NB4 (cell line): ENCODE measurements around the gene DDX42.
"Not testable (repeated sequence)": the region's sequence is repeated elsewhere in the genome, so short reads cannot be mapped to it uniquely, and the experiment has no call there.

ENCODE experiments used
- DNase-seq: peaks from one replicate; pipeline ENCODE4 v3.0.0; 2010; ENCODE audit warnings: low read depth
- H3K4me3 ChIP-seq: one replicate; pipeline ENCODE4 v1.5.1; 2011; ENCODE audit warnings: mild to moderate bottlenecking, low read depth, low read length, moderate library complexity
- CTCF ChIP-seq: IDR thresholded peaks from one replicate; pipeline ENCODE4 v1.5.1; 2012; ENCODE audit warnings: low read depth, low read length
- MAX ChIP-seq: IDR thresholded peaks from 2 replicates; pipeline ENCODE4 v1.6.1; 2011; ENCODE audit warnings: low read depth, low read length
- MYC ChIP-seq: IDR thresholded peaks from 2 replicates; pipeline ENCODE4 v1.6.1; 2011; ENCODE audit warnings: low read depth, low read length
- POLR2A ChIP-seq: IDR thresholded peaks from 2 replicates; pipeline ENCODE4 v1.6.1; 2011; ENCODE audit warnings: mild to moderate bottlenecking; ENCODE audit not compliant: insufficient read length; ENCODE audit errors: extremely low read depth

DDX42 gene

GRCh38 chr17:63786117-63786516, 12.1 kb downstream of the DDX42 start:
- TF ChIP-seq POLR2A: no peak
- no peak for TF ChIP-seq CTCF
- no peak for TF ChIP-seq MYC
- no peak for TF ChIP-seq MAX
- no peak overlapping the region for H3K4me3 ChIP-seq
- no peak for DNase-seq

- TF ChIP-seq MAX: no peak
- TF ChIP-seq POLR2A: no peak
- TF ChIP-seq CTCF: no peak
- no peak for TF ChIP-seq MYC
- no peak for DNase-seq
- H3K4me3 ChIP-seq: no peak overlapping the region
Measured at GRCh38 chr17:63786971-63787711, 13.2 kb downstream of the DDX42 start.

GRCh38 chr17:63790057-63790456, 16.1 kb downstream of the DDX42 start:
- H3K4me3 ChIP-seq: no peak overlapping the region
- TF ChIP-seq MYC (no peak), POLR2A (no peak), MAX (no peak), CTCF (no peak)
- DNase-seq: no peak

GRCh38 chr17:63792055-63792729, 18.2 kb downstream of the DDX42 start:
- H3K4me3 ChIP-seq: no peak overlapping the region
- TF ChIP-seq MYC (no peak), MAX (no peak), POLR2A (no peak), CTCF (no peak)
- no peak for DNase-seq

GRCh38 chr17:63796375-63796774, 22.4 kb downstream of the DDX42 start:
- not testable (repeated sequence) for H3K4me3 ChIP-seq, DNase-seq

GRCh38 chr17:63798572-63799106, 24.7 kb downstream of the DDX42 start:
- DNase-seq: no peak
- TF ChIP-seq CTCF: no peak
- TF ChIP-seq POLR2A: no peak
- TF ChIP-seq MAX: no peak
- no peak for TF ChIP-seq MYC

More at GRCh38 chr17:63798572-63799106, 24.7 kb downstream of the DDX42 start:
- no peak overlapping the region for H3K4me3 ChIP-seq
